HG02678 (cell line): ENCODE measurements around the gene FBXW11.

Experiments
- ATAC-seq: cut with Tn5 transposase; IDR thresholded peaks from one replicate; pipeline ENCODE4 v1.9.1; 2021; ENCODE audit warnings: mild to moderate bottlenecking, moderate library complexity; ENCODE audit not compliant: unreplicated experiment

The FBXW11 gene

DNA sequence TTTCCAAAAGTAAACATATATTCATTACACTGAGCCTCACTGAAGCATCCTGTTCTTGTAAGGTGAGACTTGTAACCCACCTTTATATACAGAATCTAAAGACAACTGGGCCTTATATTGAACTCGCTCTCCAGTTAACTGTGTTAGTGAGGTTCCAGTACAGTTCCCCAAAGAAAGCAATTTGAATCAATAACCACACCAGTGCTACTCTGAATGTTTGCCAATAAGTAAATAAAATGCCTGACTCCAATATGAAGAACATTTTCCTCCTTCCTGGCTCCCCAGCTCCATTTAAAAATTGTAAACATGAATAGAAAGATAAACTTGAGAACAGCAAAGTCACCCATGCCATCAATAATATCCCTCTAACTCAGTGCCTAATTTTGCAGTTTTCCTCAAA is 50.1 kb downstream of the FBXW11 start:
- ATAC-seq, result no peak

DNA sequence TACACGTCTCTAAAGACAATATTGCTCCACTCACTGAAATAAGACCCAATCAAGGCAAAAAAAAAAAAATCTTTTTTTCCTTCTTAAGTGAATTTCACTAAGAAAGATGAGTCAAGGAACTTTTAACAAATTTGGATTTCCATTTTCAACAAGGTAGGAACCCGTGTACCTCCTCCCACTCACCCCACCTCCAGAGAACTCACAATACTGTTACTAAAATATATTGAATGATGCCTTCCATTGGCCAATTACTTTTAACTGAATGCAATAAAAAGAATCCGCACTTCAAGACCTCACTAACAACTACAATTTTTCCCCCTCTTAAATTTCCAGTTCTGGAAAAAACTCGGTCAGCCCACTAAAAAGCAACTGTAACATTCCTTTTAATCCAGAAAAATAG is 50.7 kb downstream of the FBXW11 start:
- no peak for ATAC-seq

DNA sequence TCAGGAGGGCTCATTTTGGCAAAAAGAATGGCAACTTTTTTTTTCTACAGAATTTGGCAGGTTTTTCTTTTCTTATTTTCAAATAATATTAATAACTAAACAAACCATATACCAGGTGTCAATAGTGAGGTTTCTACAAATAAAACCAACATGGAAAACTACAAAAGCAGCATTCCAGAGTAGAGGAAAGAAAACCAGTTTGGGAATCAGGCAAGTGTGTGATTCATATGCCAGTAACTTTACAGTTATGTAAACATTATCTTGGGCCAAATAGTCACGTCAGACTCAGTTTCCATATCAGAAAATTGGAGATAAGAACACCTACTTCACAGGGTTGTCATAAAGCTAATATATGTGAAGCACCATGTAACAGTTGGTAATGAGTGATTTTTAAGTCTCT is 51.7 kb downstream of the FBXW11 start:
- no peak for ATAC-seq

DNA sequence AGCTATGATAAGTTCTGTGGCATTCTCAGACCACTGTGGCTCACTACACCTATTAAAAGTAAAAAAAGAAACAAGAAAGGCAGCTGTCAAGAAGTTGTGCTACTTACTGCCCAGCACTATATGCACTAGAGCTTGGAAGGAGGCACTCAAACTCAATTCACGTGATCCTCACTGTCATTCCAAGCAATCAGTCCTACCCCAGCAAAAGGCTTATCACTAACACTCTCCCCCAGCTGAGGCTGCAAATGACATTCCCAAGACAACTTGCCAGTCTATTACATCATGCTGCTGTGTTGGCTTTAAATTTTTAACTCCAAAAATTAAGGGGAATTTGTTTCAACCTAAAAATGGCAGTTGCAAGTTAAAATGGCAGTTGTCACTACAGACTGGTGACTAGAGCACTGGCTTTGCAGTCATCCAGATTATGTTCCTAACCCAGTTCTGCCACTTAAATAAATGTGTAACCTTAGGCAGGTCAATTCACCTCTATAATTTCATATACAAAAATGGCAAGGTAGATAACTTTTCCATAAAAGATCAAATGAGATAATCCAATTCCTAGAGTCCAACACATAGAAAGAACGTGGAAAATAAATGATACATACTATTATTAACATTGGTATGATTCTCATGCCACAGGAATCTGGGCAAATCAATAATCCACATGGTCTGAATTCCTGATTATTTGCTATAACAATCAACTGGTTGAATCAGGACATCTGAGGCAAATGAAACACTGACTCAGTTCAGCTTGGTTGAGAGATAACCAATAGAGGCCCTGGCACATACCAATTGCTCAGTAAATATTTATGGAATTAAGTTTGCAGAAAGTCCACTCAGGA is 52.4 kb downstream of the FBXW11 start:
- no peak for ATAC-seq

DNA sequence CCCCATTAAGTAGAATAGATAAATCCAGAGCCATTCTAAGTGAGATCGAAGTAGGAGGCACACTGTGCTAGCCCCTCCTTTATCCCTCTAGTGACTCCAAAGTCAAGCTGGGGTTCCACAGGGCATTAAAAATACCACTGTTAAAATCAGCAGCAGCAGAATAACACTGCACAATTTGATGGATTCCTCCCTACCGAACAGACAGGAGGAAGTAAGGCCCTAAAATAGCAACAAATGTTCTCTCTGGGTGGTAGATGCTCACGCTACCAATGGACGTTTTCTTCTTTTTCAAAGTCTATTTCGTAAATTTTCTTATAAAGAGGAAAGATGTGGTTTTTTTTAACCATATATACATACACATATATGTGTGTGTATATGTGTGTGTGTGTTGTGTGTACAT is 54.4 kb downstream of the FBXW11 start:
- no peak for ATAC-seq

DNA sequence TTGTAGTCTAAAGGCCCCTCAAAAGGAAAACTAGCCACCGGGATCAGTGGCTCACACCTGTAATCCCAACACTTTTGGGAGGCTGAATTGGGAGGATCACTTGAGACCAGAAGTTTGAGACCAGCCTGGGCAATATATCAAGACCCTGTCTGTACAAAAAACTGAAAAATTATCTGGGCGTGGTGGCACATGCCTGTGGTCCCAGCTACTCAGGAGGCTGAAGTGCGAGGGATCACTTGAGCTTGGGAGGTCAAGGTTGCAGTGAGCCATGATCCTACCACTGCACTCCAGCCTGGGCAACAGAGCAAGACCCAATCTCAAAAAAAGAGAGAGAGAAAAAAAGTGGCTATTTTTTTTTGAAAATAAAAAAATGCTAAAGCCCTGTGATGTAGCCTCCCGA is 55.2 kb downstream of the FBXW11 start:
- no peak for ATAC-seq

DNA sequence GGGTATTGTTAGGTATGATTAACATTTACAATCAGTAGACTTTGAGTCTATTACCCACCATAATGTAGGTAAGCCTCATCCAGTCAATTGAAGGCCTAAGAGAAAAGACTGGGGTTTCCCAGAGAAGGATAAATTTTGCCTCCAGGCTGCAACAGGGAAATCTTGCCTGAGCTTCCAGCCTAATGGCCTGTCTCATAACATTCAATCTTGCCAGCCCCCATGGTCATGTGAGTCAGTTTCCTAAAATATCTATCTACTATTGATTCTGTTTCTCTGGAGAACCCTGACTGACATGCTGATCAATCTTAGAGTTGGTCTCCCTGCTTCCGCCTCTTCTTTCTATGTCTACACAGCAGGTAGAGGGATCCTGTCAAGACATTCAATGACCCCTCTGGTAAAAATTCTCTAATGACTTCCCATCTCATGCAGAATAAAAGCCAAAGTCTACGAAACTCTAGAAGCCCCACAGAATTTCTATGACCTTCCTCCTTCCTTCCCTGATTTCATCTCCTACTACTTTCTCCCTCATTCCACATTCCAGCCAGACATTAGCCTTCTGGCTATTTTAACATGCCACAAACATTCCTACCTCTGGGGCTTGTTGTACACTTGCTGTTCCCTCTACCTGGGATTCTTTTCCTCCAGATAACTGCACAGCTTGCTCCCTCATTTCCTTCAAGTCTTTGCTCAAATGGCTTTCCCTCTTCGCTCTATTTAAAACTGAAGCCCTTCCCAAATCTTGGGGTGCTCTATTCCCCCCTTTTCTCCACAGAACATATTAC is 60.2 kb downstream of the FBXW11 start:
- ATAC-seq, result no peak

DNA sequence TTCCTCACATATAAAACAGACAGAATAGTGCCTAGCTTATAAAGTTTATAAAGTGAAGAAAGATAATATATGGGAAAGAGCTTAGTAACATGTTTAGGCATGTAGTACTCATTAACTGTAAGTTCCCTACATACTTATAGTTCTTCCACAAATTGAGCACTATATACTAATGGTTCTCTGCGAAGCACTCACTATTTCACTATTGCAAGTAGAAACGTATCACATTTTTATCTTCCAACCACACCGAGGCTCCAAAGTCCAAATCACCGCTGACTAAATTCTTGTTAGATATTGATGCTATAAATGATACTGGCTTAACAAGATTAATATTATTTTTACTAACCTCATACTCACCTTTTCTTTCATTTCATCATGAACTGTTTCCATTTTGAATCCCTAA is 61.0 kb downstream of the FBXW11 start:
- no peak for ATAC-seq

DNA sequence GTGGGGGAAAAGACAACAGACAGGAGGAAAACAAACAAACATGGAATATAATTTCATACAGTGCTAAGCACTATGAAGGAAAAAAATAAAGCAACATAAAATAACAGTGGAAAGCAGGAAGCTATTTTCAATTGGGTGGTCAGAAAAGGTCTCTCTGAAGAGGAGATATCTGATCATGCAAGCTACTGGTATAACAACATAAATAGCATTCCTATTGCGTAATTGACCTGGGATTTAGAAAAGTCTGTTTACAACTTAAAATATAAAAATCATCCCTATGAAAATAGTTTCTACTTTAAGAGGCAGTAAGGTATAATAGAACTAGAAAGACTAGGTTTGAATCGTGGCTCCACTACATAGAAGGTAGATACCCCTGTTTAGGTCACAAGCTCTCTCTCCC is 61.4 kb downstream of the FBXW11 start:
- ATAC-seq, result no peak

DNA sequence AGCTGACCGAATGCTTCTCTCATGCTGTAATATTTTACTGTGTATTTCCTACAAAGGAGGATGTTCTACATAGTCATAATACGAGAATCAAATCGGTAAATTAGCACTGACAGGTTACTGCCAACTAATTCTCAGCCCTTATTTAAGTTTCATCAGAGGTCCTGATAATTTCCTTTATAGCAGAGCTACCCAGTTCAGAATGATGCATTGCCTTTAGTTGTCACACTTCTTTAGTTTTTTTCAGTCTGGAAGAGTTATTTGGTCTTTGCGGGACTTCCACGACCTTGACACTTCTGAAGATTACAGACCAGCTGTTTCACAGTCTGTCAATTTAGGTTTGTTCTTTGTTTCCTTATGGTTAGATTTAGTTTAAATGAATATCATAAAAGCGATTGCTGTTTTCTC is 64.3 kb downstream of the FBXW11 start:
- peak; percentile 48 for ATAC-seq

DNA sequence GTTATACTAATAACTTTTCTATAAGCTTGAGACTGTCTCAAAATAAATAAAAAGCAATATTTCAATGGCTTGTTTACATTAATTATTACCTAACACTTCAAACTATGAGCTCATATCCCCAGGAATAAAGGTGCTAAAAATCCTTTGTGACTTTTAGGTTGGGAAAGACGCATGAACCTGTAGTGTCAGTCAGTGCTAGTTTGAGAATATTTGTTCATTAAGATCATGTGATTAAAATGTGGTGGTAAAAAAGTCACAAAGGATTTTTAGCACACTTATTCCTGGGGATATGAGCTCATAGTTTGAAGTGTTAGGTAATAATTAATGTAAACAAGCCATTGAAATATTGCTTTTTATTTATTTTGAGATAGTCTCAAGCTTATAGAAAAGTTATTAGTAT is 64.8 kb downstream of the FBXW11 start:
- peak; percentile 15 for ATAC-seq

DNA sequence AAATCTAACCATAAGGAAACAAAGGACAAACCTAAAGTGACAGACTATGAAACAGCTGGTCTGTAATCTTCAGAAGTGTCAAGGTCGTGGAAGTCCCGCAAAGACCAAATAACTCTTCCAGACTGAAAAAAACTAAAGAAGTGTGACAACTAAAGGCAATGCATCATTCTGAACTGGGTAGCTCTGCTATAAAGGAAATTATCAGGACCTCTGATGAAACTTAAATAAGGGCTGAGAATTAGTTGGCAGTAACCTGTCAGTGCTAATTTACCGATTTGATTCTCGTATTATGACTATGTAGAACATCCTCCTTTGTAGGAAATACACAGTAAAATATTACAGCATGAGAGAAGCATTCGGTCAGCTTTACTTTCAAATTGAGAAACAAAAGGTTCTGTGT is 65.2 kb downstream of the FBXW11 start:
- peak; percentile 48 for ATAC-seq

DNA sequence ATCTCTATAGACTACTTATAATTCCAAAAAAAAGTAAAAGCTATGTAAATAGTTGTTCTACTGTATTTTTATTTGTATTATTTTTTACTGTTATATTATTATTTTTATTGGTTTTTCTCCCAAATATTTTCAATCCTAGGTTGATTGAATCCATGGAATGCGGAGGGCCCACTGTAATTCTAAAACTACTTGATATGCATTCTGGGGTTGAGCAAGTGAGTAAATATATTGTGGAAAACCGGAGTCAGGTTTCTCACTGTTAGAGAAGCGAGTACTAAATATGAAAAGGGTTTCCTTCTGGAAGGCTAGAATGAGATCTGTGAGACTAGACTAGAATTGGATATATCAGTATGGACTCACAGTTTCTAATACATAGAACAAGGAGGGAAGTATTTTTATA is 66.5 kb downstream of the FBXW11 start:
- ATAC-seq, result no peak

DNA sequence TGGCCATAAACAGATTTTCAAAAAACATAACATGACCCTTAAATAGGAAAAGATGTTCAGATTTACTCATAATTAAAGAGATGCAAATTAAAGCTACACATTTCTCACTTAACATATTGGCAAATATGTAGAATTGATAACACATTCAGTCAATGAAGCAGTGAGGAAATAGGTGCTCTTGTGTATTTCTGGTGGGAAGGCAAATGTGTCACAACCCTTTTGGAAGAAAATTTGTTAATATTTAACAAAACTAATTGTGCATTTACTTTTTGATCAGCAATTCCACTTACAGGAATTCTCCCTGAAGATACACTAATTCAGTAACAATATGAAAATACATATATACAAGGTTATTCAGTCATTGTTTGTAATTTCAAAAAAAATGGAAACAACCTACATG is 68.1 kb downstream of the FBXW11 start:
- ATAC-seq, result no peak

DNA sequence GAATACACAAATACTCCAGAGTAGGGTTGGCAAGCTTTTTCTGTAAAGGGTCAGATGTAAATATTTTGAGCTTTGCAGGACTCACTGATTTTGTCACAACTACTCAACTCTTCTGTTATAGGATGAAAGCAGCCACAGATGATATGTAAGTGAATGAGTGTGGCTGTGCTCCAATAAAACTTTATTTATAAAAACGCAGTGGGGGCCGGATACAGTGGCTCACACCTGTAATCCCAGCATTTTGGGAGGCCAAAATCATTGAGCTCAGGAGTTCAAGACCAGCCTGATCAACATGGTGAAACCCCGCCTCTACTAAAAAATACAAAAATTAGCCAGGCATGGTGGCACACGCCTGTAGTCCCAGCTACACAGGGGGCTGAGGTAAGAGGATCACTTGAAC is 69.1 kb downstream of the FBXW11 start:
- ATAC-seq, result no peak

DNA sequence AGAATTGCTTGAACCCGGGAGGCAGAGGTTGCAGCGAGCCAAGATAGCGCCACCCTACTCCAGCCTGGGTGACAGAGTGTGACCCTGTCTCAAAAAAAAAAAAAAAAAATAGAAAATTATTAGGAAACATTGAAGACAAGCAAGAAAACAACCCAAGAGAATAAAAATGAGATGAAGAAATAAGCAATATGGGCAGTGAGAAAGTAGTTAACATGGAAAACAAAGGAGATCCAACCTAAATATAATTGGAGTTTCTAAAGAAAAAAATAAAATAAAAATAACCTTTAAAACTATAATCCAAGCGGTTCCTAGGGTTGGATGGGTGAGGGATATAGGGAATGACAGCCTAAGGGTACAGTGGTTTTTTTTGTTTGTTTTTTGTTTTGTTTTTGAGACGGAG is 71.9 kb downstream of the FBXW11 start:
- ATAC-seq, result no peak

DNA sequence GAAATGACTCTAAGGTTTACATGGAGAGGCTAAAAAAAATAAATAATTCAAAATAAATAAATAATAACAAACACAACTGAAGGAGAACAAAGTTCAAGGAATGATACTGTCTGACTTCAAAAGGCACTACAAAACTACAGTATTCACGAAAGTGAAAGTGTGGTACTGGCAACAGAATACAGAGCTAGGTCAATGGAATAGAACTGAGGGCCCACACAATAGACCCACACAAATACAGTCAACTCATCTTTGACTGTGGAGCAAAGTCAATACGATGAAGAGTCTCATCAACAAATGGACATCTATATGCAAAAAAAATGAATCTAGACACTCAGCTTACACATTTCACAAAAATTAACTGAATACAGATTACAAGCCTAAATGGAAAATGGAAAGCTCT is 75.3 kb downstream of the FBXW11 start:
- no peak for ATAC-seq

DNA sequence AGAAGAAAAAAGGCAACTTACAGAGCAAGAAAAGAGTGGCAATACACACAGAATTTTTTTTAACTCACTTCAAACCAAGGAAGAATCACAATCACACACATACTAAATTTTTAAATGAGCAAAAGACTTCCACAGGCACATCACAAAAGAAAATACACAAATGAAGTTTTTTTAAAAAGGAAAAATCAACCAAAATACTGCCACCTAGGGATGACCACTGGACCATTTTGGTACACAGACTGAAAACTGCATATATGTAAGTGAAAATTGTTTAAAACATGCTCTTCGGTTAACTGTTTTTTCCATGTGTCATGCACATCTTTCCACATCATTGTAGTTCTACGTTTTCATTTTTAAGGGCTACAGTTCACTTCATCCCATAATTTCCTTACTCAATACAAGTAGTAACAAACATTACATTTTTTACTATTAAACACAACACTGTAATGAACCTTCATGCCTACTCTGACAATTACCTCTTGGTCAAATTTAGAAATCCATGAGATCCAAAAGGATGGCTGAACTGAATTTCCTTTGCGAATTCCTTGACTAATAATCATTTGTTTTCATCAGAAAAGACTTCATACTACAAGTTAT is 79.0 kb downstream of the FBXW11 start:
- ATAC-seq, result no peak

DNA sequence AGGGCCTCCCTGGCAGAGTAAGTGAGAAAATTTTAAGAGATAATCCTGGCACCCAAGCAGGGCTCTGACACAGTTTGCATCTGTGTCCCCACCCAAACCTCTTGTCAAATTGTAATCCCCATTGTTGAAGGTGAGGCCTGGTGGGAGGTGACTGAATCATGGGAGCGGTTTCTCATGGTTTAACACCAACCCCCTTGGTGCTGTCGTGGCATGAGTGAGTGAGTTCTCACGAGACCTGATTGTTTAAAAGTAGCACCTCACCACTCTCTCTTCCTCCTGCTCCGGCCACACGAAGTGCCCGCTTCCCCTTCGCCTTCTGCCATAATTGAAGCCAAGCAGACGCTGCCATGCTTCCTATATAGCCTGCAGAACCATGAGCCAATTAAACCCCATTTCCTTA is 80.1 kb downstream of the FBXW11 start:
- peak; percentile 87 for ATAC-seq

DNA sequence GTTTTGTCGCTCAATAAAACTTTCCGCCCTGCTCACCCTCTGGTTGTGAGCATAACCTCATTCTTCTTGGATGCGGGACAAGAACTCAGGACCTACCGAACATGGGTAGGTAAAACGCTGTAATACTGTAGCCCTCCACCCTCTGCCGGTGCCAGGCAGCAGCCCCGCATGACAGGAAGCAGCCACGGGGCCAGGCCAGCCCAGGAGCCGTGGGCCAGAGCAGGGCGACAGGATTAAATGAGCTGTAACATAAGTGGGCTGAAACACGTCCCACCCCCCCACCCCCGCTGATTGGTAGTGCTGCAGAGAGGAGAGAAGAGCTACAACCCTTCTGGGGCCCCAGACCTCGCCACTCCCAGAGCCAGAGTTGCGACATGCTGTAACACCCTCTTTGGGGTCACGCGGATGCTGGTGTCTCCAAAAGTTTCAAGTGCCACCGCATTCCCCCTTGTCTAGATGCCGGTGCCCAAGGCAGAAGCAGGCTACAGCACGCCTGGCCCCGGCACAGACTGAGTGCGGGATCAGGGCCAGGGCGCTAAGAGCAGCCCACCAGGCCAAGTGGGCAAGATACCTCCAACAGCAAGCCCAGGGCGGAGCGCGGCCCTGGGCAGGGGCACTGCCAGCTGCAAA is 81.8 kb downstream of the FBXW11 start:
- ATAC-seq, result no peak

DNA sequence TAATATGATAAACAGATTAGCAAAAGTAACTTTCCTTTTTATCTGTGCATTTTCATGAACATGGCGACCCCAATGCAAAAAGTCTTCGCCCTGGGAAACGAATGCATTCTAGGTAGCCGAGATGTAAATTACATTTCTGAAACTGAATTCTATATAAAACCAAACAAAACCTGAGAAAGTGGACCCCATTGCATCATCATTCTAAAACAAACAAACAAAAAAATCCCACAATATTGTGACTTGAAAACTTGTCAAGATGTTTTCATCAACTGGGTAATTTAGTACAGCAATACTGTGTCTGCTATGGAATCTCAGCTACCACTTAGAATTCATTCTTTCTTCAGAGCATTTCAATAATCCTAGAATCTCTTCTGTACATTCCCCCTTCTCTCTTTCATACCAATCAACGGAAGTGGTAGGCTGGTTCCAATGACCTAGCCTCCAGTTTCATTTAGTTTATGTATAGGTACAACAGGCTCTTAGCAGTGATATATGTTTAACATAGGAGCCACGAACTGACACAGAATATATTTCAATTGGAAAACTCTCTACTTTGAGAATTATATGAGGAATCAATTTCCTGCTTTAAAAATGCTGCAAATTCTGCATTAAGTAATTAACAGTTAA is 85.6 kb downstream of the FBXW11 start:
- no peak for ATAC-seq
